ENCODE results near the gene RAB11FIP3.
"Not testable (repeated sequence)": the region's sequence is repeated elsewhere in the genome, so short reads cannot be mapped to it uniquely, and the experiment has no call there.

Gene RAB11FIP3

GRCh38 chr16:499924-500323, 74.5 kb downstream of the RAB11FIP3 start:
- no peak for TF ChIP-seq CTCF (conservative IDR thresholded peaks at IDR 0.05)
- no peak overlapping the region for H3K27ac ChIP-seq

GRCh38 chr16:500709-501108, 75.3 kb downstream of the RAB11FIP3 start:
- no peak overlapping the region for H3K27ac ChIP-seq
- TF ChIP-seq CTCF (conservative IDR thresholded peaks at IDR 0.05): no peak

GRCh38 chr16:502179-502943, 76.9 kb downstream of the RAB11FIP3 start:
- no peak for TF ChIP-seq CTCF (conservative IDR thresholded peaks at IDR 0.05)
- no peak overlapping the region for H3K27ac ChIP-seq

GRCh38 chr16:503150-504071, 78.0 kb downstream of the RAB11FIP3 start:
- H3K27ac ChIP-seq: no peak overlapping the region
- no peak for TF ChIP-seq CTCF (conservative IDR thresholded peaks at IDR 0.05)

- TF ChIP-seq CTCF (conservative IDR thresholded peaks at IDR 0.05): no peak
Measured at GRCh38 chr16:505479-506245, 80.2 kb downstream of the RAB11FIP3 start.

GRCh38 chr16:506246-506546, 80.7 kb downstream of the RAB11FIP3 start:
- no peak for TF ChIP-seq CTCF (conservative IDR thresholded peaks at IDR 0.05)
- H3K27ac ChIP-seq: no peak overlapping the region

More at GRCh38 chr16:505479-506245, 80.2 kb downstream of the RAB11FIP3 start:
- H3K27ac ChIP-seq: no peak overlapping the region

GRCh38 chr16:507527-507926, 82.1 kb downstream of the RAB11FIP3 start:
- not testable (repeated sequence) for H3K27ac ChIP-seq

Measured in VCaP (cell line).